Suppressor macrophage (primary cell): Measurements from ENCODE around the gene MYL11.

Source experiments
- DNase-seq, 4 experiments: peaks; one replicate each; pipeline ENCODE4 v3.0.0-alpha.2; 2020 to 2022

The MYL11 gene

DNA sequence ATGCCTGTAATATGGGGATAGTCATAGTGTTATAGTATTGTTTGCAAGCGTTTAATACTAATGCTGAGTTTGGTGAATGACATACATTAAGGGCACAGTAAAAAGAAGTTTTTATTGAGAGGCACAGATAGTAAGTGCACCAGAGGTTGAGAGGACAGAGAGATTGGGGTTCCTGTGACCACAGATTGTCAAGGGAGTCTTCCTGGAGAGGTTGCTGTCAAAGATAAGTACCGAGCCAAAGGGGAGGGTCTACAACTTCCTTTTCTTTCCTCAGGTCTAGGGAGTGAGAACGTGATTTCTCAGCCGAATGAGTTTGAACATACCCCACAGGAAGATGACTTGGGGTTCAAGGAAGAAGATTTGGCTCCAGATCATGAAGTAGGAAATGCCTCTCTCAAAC lies 22.5 kb downstream of the MYL11 start:
- DNase-seq, result no peak

DNA sequence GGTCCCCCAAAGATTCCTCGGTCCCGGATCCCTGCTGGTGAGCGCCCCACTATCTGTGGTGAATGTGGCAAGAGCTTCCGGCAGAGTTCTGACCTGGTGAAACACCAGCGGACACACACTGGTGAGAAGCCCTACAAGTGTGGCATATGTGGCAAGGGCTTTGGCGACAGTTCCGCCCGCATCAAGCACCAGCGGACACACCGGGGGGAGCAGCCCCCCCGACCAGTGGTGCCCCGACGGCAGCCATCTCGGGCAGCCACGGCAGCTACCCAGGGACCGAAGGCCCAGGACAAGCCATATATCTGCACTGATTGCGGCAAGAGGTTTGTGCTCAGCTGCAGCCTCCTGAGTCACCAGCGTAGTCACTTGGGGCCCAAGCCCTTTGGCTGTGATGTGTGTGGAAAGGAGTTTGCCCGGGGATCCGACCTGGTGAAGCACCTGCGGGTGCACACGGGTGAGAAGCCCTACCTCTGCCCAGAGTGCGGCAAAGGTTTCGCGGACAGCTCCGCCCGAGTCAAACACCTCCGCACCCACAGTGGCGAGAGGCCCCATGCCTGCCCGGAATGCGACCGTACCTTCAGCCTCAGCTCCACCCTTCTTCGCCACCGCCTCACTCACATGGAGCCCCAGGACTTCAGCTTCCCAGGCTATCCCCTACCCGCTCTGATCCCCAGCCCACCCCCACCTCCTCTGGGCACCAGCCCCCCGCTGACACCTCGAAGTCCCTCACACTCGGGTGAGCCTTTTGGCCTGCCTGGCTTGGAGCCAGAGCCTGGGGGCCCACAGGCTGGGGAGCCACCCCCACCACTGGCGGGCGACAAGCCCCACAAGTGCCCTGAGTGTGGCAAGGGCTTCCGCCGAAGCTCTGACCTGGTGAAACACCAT lies 23.4 kb downstream of the MYL11 start:
- DNase-seq, result no peak

DNA sequence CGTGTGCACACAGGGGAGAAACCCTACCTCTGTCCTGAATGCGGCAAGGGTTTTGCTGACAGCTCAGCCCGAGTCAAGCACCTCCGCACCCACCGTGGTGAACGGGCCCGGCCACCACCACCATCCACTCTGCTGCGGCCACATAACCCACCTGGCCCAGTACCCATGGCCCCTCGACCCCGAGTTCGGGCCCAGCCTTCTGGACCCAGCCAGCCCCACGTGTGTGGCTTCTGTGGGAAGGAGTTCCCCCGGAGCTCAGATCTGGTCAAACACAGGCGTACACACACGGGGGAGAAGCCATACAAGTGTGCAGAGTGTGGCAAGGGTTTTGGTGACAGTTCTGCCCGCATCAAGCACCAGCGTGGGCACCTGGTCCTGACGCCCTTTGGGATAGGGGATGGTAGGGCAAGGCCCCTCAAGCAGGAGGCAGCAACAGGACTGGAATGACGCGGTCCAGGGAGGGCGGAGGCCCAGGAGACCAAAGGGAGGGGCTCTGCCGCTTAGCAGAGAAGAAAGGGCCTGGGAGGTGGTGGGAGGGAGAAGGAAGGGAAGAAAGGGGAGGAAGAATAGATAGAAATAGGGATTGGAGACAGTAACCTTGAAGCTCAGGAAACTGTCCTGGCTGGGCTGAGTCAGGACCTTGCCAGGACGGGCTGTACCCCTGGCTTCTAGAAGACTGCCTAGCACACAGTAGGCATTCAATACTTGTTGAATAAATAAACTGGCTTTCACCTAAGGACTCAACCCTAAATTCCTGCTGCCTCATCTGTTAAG lies 24.2 kb downstream of the MYL11 start:
- DNase-seq, result no peak

DNA sequence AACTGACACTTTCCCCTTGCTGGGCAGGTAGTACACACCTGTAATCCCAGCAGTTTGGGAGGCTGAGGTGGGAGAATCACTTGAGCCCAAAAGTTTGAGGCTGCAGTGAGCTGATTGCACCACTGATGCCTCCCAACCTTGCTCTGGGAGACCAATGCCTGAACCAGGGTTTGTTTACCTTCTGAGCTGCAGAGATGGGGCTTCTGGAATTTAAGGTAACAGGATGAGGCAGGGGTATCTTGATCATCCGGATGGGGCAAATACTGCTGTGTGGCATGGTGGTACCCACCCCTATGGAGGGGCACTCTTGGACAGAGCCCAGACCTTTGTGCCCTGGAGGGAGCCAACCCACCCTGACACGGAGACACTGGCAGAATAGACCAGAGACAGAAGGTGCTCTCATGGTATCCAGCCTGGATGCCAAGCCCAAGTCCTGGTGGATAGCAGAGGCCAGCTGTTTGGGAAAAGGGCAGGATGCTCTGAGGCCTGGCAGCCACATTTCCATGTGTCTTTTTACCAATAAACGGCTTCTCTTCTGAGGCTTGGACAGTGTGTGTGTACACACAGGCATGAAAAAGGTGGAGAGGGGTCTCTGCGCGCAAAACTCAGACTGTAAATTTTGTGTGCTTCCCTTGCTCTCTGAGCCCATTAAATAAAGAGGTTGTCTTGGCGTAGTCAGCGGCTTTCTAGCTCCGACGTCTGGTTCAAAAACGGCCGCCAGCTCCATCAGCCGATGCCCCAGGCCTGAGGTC lies 25.0 kb downstream of the MYL11 start:
- DNase-seq, result no peak

DNA sequence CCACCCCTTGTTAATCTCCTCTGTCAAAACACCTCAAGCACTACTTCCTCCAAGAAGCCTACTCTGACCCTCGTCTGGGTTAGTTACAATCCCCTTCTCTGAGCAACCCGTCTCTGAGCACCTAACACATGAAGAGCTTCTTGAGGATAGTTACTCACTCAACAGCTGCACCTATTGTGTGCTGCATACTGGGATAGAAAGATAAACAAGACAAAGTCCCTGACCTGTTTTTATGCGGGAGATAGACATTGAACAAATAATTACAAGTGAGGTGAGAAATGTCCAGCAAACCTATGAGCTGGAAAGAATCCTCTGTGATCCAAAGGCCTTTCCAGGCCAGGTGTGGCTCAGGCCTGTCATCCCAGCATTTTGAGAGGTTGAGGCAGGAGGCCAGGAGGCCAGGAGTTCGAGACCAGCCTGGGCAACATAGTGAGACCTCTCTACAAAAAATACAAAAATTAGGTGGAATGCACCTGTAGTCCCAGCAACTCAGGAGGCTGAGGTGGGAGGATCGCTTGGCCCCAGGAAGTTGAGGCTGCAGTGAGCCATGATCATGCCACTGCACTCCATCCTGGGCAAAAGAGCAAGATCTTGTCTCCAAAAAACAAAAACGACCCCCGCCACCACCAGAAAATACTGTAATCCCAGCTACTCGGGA lies 27.3 kb downstream of the MYL11 start:
- no peak for DNase-seq

DNA sequence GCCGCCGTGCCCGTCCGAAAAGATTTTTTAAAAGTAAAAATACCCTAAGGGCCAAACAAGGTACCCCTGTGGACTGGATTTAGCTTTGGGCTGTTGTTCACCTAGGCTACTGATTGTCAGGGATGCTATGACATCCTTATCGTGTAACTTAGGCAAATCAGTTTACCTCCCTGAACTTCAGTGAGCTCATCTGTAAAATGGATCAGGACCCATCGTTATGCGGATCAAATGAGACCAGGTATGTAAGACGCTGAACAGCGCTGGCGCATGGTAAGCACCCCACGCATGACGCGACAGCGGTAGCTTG lies 32.1 kb downstream of the MYL11 start:
- DNase-seq, result no peak

DNA sequence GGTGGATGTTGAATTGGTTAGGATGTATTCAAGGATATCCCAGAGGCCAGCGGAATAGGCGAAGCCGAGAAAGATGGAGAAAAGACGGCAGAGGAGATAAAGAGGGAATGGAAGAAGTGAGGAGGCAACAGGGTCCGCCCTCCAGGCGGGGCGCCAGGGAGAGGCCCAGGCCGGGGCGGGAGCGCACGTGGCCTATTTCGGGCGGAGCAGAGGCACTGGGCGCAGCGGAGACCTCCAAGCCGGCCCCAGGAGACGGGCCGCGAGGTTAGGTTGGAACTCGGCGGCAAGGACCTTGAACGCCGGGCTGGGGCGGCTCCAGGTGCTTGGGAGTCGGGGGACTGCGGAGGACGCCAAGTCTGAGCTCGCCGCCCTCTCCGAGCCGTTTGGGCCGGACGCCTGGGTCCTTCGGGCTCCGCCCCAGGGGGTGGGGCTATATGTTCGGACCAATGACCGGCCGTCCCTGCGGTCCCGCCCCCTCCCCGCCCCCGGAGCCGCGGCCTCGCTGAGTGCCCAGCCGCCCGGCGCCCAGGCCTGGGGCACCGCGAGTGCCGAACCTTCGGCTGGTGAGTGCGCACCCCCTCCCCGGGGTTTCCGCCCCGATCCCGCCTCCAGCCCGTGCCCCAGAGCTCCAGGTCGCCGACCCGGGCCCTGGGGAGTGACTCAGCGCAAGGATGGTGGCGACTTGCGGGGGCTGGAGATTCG lies 32.7 kb downstream of the MYL11 start, which contains the start of gene ZNF771:
Gene ZNF771 (plus strand): TSS at position 505 of the 702 bp plus-strand sequence. CDS start 448 bp downstream, outside the sequence.
- peak; percentile 84 to 95 (median 90) for DNase-seq

DNA sequence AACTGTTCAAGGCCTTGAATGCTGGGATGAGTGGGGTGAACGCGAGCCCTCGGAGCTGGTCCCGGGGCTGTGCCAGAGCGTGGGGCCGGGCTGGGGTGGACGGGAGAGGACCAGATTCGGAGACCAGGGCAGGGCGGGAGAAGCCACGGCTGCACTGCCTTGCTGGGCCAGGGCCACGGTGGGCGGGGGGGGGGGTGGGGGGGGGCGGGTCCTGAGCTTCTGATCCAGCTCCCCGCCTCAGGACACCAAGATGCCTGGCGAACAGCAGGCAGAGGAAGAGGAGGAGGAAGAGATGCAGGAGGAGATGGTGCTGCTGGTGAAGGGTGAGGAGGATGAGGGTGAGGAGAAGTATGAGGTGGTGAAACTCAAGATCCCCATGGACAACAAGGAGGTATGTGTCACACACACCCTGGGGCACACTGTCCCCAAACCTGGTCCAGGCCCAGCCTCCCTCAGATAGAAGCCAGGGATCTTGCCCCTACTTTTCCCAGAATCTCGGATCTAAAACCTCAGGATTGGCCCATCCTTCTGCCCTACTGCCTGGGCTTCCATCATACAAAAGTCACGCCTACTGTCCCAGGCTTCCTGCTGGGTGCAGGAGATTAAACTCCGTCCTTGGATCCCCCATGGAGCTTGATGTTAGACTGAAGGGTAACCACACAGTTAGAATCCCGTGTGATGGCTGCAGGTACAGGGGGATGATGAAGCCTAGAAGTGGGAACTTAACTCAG lies 33.4 kb downstream of the MYL11 start:
- no peak for DNase-seq

DNA sequence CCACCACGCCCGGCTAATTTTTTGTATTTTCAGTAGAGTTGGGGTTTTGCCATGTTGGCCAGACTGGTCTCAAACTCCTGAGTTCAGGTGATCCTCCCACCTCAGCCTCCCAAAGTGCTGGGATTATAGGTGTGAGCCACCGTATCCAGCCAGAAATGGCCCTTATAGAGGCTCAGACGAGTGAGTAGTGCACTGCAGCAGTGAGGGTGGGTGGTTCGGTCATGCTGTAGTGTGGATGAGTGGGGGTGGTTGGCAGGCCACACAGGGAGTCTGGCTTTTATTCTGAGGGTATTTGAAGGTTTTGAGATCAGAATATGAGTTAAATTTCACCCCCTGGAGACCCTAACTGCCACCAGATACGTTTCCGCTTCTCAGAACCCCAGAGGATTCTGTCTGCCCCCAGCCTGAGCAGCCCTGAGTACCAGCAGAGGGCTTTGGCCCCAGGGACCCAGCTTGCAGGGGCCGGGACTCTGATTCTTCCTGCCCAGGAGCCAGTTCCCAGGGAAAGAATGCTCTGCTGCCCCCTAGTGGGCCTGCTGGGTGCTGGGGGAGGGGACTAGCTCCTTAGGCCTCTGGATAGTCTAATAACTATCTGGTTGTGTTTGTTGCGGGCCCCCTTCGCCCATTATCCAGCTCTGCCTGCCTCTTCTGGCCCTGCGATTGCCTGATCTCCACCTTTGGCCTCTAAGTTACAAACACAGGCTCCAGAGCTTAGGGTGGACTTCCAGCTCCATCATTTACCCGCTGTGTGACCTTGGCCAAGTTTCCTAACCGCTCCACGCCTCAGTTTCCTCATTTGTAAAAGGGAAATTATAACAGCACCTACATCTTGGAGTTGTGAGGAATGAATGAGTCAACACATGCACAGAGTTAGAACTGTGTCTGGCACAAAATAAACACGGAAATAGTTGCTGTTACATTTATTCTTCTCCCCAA lies 34.8 kb downstream of the MYL11 start:
- peak; percentile 92 to 97 (median 95) for DNase-seq

DNA sequence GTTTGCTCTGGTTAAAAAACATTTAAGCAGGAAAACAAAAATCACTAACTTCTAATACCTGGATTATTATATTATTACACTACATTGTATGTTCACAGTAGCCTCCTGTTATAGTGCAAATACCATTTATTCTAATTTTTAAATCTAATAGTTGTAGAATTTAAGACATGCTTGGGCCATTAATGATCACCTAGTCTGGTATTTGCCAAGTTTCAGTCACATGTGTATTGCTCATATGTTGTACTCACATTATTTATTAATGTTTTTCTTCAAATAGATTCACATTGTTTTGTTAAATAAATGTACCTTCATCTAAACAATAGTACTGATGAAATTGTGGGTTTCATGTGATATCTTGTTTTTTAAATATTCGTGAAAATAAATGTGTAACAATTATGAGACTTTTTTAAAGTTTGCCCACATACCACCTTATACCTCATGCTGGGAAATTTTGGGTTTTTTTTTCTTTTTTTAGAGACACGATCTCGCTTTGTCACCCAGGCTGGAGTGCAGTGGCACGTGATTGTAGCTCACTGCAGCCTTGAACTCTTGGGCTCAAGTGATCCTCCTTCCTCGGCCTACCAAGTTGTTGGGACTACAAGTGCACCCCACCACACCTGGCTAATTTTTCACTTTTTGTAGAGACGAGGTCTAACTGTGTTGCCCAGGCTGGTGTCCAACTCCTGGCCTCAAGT lies 38.7 kb downstream of the MYL11 start:
- no peak for DNase-seq

DNA sequence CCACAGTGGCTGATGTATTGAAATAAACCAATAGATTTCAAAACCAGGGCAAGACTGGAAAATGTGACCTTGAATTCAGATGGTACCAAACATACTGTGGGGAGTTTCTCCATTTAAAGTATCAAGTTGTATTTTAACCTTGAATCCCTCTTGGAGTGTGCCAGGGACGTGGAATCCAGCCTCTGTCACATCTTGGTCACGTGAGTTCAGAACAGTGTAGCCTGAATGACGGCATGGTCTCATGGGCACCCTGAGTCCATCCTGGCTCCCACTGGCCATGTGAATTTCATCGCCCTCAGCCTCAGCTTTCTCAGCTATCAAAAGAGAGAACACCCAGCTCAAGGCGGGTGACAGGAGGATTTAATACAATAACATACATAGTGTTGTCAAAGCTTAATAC lies 39.6 kb downstream of the MYL11 start:
- no peak for DNase-seq

DNA sequence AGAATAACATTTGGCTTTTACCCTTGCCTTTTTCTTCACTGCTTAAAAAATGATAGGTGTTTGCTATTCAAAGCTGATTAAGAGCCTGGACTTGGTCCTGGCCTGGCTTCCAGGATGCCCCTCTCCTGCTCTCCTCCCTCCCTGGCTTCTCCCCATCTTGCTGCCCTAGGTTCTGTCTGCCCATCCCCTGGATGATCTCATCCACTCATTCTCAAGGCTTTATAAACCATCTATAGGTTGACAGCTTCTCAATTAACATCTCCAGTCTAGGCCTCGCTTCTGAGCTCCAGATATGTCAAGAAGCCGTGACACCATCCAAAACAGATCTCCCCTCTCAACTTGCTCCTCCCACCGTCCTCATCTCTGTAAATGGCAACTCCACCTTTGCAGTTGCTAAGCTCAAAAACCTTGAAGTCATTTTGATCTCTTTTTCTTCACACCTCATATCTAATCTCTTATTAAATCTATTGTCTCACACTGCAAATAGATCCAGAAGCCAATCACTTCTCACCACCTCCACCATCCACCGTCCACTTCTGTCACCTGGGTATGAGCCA lies 41.5 kb downstream of the MYL11 start:
- DNase-seq, result no peak

DNA sequence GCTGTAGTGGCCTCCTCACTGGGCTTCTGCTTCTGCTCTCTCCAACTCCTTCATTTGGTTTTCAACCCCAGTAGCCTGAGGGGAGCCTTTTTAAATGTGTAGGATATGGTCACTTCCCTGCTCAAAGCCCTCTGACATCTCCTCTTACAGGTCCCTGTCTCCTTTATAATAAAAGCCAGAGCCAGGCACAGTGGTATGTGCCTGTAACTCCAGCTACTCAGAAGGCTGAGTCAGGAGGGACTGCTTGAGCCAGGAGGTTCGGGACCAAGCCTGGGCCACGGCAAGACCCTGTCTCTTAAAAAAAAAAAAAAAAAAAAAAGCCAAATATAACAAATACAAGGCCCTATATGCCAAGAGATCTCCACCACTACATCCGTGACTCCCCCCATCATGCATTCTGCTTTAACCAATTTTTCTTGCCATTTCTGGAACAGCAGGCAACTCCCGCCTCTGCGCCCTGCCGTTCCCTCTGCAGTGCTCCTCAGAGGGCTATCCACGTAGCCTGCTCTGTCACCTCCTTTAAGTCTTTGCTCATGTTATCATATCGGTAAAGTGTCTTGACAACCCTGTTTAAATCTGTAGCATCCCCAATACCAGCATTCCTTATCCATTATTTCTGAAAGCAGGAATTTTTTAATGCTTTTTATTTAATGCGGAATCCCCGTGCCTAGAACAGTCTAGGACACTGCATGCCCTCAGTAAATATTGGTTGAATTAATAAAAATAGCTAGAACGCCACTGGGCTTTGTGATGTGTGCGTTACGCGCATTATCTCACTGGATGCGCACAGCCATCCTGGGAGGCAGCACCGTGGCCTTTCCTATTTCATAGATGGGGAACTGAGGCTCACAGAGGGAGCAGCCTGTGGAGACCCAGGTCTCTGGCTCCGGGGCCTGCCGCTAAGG lies 42.3 kb downstream of the MYL11 start:
- DNase-seq, result no peak

DNA sequence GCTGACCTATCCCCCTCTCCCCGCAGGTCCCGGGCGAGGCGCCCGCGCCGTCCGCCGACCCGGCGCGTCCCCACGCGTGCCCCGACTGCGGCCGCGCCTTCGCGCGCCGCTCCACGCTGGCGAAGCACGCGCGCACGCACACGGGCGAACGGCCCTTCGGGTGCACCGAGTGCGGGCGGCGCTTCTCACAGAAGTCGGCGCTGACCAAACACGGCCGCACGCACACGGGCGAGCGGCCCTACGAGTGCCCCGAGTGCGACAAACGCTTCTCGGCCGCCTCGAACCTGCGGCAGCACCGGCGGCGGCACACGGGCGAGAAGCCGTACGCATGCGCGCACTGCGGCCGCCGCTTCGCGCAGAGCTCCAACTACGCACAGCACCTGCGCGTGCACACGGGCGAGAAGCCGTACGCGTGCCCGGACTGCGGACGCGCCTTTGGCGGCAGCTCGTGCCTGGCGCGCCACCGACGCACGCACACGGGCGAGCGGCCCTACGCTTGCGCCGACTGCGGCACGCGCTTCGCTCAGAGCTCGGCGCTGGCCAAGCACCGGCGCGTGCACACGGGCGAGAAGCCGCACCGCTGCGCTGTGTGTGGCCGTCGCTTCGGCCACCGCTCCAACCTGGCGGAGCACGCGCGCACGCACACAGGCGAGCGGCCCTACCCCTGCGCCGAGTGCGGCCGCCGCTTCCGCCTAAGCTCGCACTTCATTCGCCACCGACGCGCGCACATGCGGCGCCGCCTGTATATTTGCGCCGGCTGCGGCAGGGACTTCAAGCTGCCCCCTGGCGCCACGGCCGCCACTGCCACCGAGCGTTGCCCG lies 43.1 kb downstream of the MYL11 start:
- peak; percentile 94 to 97 (median 96) for DNase-seq

DNA sequence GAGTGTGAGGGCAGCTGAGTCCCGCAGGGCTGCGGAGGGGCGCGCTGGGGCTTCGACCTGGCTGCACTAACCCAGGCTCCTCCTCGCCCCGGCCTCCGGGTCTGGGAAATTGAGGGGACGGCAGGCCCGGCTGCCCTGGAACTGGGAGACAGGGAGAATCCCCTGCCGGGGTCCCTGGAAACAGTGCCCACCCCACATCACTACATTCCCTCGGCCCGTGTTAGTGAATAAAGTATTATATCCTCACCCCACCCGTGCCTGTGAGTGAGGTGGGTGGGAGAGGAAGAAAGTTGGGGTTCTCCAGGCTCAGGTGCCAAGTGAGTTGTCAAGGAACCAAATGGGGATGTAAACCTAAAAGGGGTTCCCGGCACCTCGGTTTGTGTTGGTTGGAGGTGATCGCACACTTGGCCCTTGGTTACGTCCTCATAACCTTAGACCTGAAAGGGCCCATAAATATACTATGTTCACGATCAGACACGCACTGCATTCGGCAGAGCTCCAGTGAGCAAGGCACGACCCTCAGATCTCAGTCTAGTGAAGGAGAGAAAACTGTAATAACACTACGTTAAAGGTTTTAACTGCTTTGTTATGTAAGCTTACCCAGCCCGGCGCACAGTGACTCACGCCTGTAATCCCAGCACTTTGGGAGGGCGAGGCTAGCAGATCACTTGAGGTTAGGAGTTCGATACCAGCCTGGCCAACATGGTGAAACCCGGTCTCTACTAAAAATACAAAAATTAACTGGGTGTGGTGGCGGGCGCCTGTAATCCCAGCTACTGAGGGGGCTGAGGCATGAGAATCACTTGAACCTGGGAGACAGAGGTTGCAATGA lies 44.0 kb downstream of the MYL11 start:
- DNase-seq, result no peak

DNA sequence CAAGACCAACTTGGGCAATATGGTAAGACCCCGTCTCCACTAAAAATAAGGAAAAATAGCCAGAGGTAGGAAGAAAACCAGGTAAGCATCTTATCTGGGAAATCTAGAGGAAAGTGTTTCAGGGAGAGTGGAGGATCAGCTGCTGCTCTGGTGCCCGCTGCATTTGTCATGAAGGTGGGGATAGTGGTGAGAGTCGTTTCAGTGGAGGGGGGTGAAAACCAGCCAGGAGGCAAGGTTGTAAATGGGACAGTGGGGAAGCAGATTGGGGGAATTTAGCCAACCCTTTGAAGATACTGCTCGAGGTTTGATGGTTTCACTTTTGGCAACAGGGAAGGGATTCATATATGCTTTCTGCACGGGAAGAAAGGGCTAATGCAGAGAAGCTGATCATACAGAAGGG lies 46.4 kb downstream of the MYL11 start:
- no peak for DNase-seq
